Measurements from ENCODE around the gene ADCY9. TPM values are rescaled to one million over a fixed set of nuclear protein-coding genes. Genes with fewer than 3 reads are reported as not detected.

The ADCY9 gene
- total RNA-seq, 1 experiment from 2014 or later, result 4.7 TPM

DNA sequence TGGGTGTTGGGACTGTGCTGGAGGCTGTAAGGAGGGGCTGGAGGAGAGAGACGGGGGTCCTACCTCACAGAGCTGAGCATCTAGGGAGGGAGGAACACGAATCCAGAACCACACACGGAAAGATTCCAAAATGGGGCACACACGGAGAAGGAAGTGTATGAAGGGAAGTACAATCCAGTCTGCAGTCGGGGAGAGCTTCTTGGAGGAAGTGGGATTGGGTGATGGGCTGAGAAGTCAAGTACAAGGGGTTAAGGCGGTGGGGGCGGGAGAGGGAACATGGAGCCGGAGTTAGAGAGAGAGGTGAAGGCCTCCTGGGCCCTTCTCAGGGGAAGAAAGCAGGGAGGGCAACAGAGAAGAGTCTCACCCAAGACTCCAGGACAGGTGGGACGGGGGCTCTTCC, 128.2 kb downstream of the ADCY9 start:
- no peak overlapping the region for H3T11ph ChIP-seq (ENCODE audit: low read length)
- WGBS (ENCODE audit: extremely low coverage, insufficient read length, low lambda C conversion rate), result no CpG with 5 or more reads among the region's 9 CpGs

More for the DNA sequence above, 128.2 kb downstream of the ADCY9 start:
- H2AK5ac ChIP-seq (ENCODE audit: insufficient read length, low read length), result no peak overlapping the region
- H3K79me2 ChIP-seq (ENCODE audit: insufficient read depth, low read length), result no peaks in the 10 kb centered on the region
- no peak overlapping the region for H3K4me2 ChIP-seq (ENCODE audit: insufficient read depth, insufficient read length, low read length)
- TF ChIP-seq, protein P1, sequence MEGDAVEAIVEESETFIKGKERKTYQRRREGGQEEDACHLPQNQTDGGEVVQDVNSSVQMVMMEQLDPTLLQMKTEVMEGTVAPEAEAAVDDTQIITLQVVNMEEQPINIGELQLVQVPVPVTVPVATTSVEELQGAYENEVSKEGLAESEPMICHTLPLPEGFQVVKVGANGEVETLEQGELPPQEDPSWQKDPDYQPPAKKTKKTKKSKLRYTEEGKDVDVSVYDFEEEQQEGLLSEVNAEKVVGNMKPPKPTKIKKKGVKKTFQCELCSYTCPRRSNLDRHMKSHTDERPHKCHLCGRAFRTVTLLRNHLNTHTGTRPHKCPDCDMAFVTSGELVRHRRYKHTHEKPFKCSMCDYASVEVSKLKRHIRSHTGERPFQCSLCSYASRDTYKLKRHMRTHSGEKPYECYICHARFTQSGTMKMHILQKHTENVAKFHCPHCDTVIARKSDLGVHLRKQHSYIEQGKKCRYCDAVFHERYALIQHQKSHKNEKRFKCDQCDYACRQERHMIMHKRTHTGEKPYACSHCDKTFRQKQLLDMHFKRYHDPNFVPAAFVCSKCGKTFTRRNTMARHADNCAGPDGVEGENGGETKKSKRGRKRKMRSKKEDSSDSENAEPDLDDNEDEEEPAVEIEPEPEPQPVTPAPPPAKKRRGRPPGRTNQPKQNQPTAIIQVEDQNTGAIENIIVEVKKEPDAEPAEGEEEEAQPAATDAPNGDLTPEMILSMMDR (conservative IDR thresholded peaks at IDR 0.05), result no peak
- H2AFZ ChIP-seq (ENCODE audit: low read length), result no peak overlapping the region
- H2BK15ac ChIP-seq (ENCODE audit: low read depth, low read length), result no peak overlapping the region
- no peak overlapping the region for H3K18ac ChIP-seq (ENCODE audit: insufficient read length, low read depth, low read length)
- Mint-ChIP-seq H3K27ac (peak overlapping the region in 2 of 3 experiments; percentile 19 to 94; a peak in 4 of 7 replicates), H3K4me3 (no peak overlapping the region; a peak in 1 of 5 replicates), H3K9me3 (no peaks in the 10 kb centered on the region), H3K36me3 (ENCODE audit: insufficient read depth in 1 of 3, low read depth in 3 of 3) (no peaks in the 10 kb centered on the region), H3K4me1 (peaks cover 6 to 11% of the 10 kb centered on the region in 2 experiments), H3K27me3 (ENCODE audit: low read depth) (peaks cover 7% of the 10 kb centered on the region)
- no peak overlapping the region for H3K14ac ChIP-seq (ENCODE audit: insufficient read depth, low read length)
- H2BK12ac ChIP-seq (ENCODE audit: insufficient read length, low read depth, low read length), result no peak overlapping the region
- H3K79me1 ChIP-seq (ENCODE audit: insufficient read depth, low read depth, low read length, poor library complexity, severe bottlenecking), result no peaks in the 10 kb centered on the region
- H3K23ac ChIP-seq (ENCODE audit: insufficient read length, low read depth, low read length), result no peak overlapping the region
- no peaks in the 10 kb centered on the region for H3K9me3 ChIP-seq (ENCODE audit: control insufficient read depth, low read depth, low read length)
- H4K5ac ChIP-seq (ENCODE audit: insufficient read length, low read depth, low read length), result no peak overlapping the region
- H3K4ac ChIP-seq (ENCODE audit: low read depth, low read length), result no peak overlapping the region
- no peak overlapping the region for H2BK20ac ChIP-seq (ENCODE audit: low read depth, low read length, poor library complexity, severe bottlenecking)
- no peak overlapping the region for H2BK120ac ChIP-seq (ENCODE audit: low read depth, low read length, poor library complexity, severe bottlenecking)
- H4K91ac ChIP-seq (ENCODE audit: insufficient read length, low read depth, low read length), result no peak overlapping the region
- H3K56ac ChIP-seq (ENCODE audit: insufficient read length, low read depth, low read length), result no peak overlapping the region
- H3K4me1 ChIP-seq (ENCODE audit: insufficient read depth, low read length), result no peaks in the 10 kb centered on the region
- DNase-seq, result no peak
- H4K8ac ChIP-seq (replicated peaks; ENCODE audit: insufficient read length, low read depth, low read length), result no peak overlapping the region
- no peak overlapping the region for H3K9ac ChIP-seq (ENCODE audit: extremely low read depth, insufficient read length, low read length)
- H3K27me3 ChIP-seq (ENCODE audit: insufficient read depth, low read length), result no peaks in the 10 kb centered on the region
- H3K23me2 ChIP-seq (ENCODE audit: insufficient read length, low read depth, low read length, poor library complexity, severe bottlenecking), result no peaks in the 10 kb centered on the region
- H3K27ac ChIP-seq (ENCODE audit: insufficient read length, low read depth, low read length), result no peak overlapping the region
- H2BK5ac ChIP-seq (ENCODE audit: insufficient read length, low read length), result no peak overlapping the region
- no peaks in the 10 kb centered on the region for H4K20me1 ChIP-seq (ENCODE audit: control insufficient read depth, insufficient read depth, insufficient read length)

Measured in H9 (cell line).